GM10248 (cell line): ENCODE results near the gene AIMP2.

Experiments used
- CTCF ChIA-PET: fragments of 300-600 bp; sonication (Branson Sonifier 250); formaldehyde crosslinking; extraction: SDS; loops from one replicate; lab custom pipeline; 2021; ENCODE audit warnings: antibody characterized with exemption; lab: Yijun Ruan, JAX
- POLR2A ChIA-PET: fragments of 350-650 bp; sonication (Branson Sonifier 250); formaldehyde crosslinking; extraction: SDS; loops from one replicate; lab custom pipeline; 2020; ENCODE audit warnings: antibody characterized with exemption; lab: Yijun Ruan, JAX
- DNase-seq: peaks from one replicate; pipeline ENCODE4 v3.0.0; 2012; ENCODE audit errors: extremely low spot score
- TF ChIP-seq, protein P1 (sequence below): IDR thresholded peaks from 2 replicates; pipeline ENCODE4 v1.5.1; 2012; ENCODE audit warnings: mild to moderate bottlenecking, low read depth; ENCODE audit errors: extremely low read depth, missing control alignments, control extremely low read depth

The AIMP2 gene

DNA sequence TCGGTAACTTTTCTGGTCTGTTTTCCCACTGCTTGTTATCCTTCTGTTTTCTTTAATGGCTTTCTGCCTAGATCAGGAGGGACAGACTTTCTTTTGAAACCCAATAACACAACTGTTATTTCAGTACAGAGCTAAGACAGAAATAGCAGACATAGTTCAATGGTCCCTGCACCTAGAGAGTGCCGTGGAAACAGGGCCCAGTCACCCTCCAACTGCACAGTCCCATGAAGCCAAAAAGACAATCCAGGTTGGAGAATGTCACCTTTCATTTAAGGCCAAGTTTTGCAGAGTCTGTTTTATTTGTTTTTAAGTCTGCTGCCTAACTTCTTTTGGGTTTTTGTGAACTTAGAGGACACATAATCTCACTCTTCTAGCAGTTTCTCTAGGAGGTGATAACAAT is 2.5 kb downstream of the AIMP2 start:
- DNase-seq, result no peak
- TF ChIP-seq, protein P1, sequence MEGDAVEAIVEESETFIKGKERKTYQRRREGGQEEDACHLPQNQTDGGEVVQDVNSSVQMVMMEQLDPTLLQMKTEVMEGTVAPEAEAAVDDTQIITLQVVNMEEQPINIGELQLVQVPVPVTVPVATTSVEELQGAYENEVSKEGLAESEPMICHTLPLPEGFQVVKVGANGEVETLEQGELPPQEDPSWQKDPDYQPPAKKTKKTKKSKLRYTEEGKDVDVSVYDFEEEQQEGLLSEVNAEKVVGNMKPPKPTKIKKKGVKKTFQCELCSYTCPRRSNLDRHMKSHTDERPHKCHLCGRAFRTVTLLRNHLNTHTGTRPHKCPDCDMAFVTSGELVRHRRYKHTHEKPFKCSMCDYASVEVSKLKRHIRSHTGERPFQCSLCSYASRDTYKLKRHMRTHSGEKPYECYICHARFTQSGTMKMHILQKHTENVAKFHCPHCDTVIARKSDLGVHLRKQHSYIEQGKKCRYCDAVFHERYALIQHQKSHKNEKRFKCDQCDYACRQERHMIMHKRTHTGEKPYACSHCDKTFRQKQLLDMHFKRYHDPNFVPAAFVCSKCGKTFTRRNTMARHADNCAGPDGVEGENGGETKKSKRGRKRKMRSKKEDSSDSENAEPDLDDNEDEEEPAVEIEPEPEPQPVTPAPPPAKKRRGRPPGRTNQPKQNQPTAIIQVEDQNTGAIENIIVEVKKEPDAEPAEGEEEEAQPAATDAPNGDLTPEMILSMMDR, result no peak
- ChIA-PET POLR2A (interaction anchor here (0.7 kb wide), 1 partner anchor 29 kb away, joined by 4 read pairs; no protein-coding TSS in a partner anchor), CTCF (interaction anchor here (1.0 to 1.5 kb wide), 2 partner anchors 9 to 35 kb away, joined by 3 to 4 read pairs; no protein-coding TSS in a partner anchor)

DNA sequence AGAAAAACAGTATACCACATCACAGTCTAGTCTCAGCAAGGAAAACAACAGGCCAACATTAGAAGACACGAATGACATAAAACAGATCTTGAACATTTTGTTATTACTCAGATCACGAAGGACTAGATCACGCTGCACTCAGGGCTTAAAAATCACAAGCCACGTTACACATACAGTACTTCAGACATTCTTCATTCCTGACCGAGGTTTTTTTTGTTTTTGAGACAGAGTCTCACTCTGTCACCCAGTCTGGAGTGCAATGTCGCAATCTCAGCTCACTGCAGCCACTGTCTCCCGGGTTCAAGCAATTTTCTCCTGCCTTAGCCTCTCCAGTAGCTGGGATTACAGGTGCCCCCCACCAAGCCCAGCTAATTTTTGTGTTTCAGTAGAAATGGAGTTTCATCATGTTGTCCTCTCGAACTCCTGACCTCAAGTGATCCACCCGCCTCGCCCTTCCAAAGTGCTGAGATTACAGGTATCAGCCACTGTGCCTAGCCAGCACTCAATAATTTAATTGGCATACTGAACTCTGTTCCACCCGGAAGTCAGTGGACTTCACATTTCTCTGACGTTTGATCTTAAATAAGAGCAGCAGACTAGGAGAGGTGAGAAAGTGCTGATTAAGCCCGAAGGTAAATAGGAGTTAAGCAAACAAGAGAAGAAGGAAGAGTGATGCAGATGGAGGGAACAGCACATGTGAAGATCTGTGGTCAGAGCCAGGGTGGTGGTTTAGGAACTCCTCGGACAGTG is 3.5 kb downstream of the AIMP2 start:
- CTCF ChIA-PET, result interaction anchor here (1.0 to 1.5 kb wide), 2 partner anchors 8 to 34 kb away, joined by 3 to 4 read pairs; no protein-coding TSS in a partner anchor
- TF ChIP-seq, protein P1, result no peak
- no peak for DNase-seq
- POLR2A ChIA-PET, result interaction anchor here (0.6 to 0.7 kb wide), 2 partner anchors 28 to 435 kb away, joined by 3 to 4 read pairs; no protein-coding TSS in a partner anchor

DNA sequence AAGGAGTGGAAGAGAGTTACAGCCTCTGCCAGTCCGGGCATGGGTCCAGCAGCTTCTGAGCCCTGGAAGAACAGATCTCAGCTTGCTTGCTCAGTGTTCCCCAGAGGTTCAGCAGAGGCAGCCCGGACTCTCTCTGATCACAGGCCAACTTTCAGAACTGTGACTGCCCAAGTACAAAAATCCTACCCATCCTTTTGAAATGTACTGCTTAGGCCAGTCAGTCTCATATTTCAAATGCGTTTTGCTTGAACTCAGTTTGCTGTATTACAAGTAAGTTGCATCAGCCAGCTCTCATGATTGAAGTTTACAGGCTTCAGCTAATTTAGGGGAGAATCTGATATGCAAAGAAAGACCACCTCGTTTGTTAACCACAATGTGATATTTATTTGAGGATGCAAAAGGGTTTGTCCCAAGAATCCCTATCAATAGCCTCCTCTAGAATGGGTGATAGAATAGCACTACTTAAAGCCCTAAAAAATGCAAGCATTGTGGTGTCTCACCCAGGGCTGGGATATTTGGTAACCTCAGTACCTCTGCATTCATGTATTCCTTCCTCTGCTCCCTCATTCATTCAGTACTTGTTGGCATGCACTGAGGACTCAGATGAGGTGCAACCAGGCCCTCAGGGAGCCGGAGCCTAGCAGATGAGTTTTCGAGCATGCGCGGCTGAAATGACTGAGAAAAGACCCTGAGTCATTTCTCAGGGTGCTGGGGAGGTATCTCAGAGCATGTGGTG is 7.0 kb downstream of the AIMP2 start:
- ChIA-PET CTCF (interaction anchor here (1.4 to 2.2 kb wide), 4 partner anchors 10 to 90 kb away, joined by 5 to 10 read pairs (median 7); partner anchors contain the start of gene ANKRD61), POLR2A (no interaction called here)
- no peak for DNase-seq
- TF ChIP-seq, protein P1, result no peak

DNA sequence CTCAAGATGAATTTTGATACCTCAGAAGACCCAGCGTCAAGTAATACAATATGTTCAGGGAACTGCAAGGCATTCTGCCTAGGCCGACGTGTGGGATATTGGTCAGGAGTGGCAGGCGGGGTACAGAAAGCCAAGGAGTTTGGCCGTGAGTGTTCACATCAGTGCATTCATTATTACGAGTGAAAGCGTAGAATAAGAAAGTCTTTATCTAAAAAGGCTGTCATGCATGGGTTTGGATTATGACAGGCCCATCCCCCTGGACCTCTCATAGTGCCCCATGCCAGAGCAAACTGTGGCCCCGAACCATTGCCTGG is 7.5 kb downstream of the AIMP2 start:
- DNase-seq, result no peak
- ChIA-PET CTCF (interaction anchor here (1.9 kb wide), 1 partner anchor 14 kb away, joined by 7 read pairs; the partner anchor contains the start of gene ANKRD61), POLR2A (no interaction called here)
- TF ChIP-seq, protein P1, result no peak

DNA sequence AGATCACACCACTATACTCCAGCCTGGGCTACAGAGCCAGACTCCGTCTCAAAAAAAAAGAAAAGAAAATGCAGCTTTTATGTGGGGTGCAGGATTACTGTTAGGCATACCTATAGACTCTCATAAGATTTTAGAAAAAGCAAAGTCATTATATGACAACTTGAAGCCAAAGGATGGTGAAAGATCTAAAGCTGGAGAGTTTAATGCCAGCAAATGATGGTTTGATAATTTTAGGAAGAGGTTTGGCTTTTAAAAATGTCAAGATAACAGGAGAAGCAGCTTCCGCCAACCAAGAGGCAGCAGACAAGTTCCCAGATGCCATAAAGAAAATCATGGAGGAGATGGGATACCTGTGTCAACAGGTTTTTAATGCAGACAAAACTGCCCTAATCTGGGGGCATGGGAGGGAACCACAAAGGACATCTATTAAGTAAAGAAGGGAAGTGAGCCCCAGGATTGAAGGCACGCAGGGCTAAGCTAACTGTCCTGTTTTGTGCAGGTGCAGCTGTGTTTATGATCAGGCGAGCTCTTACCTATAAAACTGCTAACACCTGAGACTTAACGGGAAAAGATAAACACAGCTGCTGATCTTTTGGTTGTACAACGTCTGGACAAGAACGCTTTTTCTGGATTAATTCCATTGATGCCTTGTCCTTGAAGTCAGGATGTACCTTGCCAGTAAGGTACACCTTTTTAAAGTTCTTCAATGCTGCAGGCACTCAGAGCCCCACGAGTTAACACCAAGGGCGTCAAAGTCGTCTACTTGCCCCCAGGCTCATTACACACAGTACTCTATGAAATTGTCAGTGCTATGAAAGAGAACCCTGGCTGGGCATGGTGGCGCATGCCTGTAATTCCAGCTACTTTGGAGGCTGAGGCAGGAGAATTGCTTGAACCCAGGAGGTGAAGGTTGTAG is 11.6 kb downstream of the AIMP2 start:
- POLR2A ChIA-PET, result interaction anchor here (0.6 to 0.7 kb wide), 2 partner anchors 8 to 88 kb away, joined by 3 read pairs; no protein-coding TSS in a partner anchor
- TF ChIP-seq, protein P1, result no peak
- CTCF ChIA-PET, result interaction anchor here (0.9 to 1.5 kb wide), 3 partner anchors 9 to 20 kb away, joined by 3 to 5 read pairs (median 4); partner anchors contain the start of gene ANKRD61
- no peak for DNase-seq
